Upper lobe of left lung (tissue), 4 donors: Measurements from ENCODE around the gene EPGN.

Experiments
- POLR2AphosphoS5 ChIP-seq, 2 donors: sonication (generic); formaldehyde crosslinking; IDR thresholded peaks; one replicate each; pipeline ENCODE4 v1.5.1; 2017; ENCODE audit warnings: antibody characterized with exemption in 2 of 2
- TF ChIP-seq, protein P1 (sequence below), 6 experiments: fragments of 450-650 bp in 4 of 6; fragments of 200-600 bp in 2 of 6; sonication (generic) in 2 of 6; IDR thresholded peaks; one replicate each; pipeline ENCODE4 v1.5.1; 2016 to 2019; ENCODE audit warnings: antibody characterized with exemption in 6 of 6

DNA sequence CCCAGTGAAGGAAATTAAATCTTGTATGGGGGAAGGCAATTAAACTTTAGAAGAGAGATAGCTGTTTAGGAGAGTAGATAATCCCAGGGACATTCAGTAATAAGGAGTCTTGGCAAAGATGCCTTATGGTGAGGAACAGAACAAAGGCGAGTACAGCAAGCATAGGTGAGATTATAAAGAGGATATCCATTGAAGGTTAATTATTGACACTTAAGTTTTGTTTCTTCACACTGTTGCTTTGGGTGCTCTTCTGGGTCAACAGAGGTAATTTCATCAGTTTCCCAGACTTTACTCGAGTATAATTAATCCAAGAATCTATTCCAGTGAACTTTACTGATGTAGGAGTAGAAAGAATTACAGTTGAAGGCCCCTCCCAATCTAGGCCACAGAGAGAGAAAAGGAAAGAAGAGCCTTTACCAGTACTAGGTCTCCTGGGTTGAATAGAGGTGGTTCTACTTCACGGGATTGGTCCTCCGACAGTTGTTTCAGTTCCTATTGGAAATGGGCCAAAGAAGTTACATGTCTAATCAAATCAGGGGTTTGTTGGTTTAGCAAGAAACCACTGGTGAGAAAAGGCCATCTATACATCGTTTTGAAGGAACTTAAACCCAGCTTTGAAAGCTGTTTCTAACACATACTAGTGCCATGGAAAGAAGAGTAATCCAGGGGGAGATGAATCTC lies 27.2 kb downstream of the EPGN start:
- TF ChIP-seq, protein P1, sequence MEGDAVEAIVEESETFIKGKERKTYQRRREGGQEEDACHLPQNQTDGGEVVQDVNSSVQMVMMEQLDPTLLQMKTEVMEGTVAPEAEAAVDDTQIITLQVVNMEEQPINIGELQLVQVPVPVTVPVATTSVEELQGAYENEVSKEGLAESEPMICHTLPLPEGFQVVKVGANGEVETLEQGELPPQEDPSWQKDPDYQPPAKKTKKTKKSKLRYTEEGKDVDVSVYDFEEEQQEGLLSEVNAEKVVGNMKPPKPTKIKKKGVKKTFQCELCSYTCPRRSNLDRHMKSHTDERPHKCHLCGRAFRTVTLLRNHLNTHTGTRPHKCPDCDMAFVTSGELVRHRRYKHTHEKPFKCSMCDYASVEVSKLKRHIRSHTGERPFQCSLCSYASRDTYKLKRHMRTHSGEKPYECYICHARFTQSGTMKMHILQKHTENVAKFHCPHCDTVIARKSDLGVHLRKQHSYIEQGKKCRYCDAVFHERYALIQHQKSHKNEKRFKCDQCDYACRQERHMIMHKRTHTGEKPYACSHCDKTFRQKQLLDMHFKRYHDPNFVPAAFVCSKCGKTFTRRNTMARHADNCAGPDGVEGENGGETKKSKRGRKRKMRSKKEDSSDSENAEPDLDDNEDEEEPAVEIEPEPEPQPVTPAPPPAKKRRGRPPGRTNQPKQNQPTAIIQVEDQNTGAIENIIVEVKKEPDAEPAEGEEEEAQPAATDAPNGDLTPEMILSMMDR (IDR thresholded peaks at IDR 0.05) = no peak
- no peak for TF ChIP-seq POLR2AphosphoS5 (IDR thresholded peaks at IDR 0.05)
